Endothelial cell of umbilical vein (primary cell): Measurements from ENCODE around the gene MVK. TPM values are rescaled to one million over a fixed set of nuclear protein-coding genes. Genes with fewer than 3 reads are reported as not detected.

Source experiments
- BruUV-seq: library from RNA; stranded (reverse); fragments of 400-500 nt; replicated peaks from 2 replicates; lab custom pipeline; 2021; lab: Mats Ljungman, UMichigan
- CTCF ChIA-PET: fragments of 300-600, 350-600 bp; sonication (Branson Sonifier 250); formaldehyde crosslinking; loops from one replicate; lab custom pipeline; 2021; ENCODE audit warnings: antibody characterized with exemption, inconsistent platforms; lab: Charles Lee
- POLR2A ChIA-PET: fragments of 300-600, 350-600 bp; sonication (Branson Sonifier 250); formaldehyde crosslinking; loops from one replicate; lab custom pipeline; 2021; ENCODE audit warnings: antibody characterized with exemption, inconsistent platforms; lab: Charles Lee
- DNase-seq: peaks from one replicate; pipeline ENCODE4 v3.0.0-alpha.2; 2011; ENCODE audit warnings: low read depth, low spot score
- FAIRE-seq: peaks from 2 replicates; lab custom pipeline; 2011; peaks lifted over from hg19 to GRCh38; lab: Jason Lieb, UNC
- H2AFZ ChIP-seq: 2 replicates; pipeline ENCODE4 v1.6.0; 2012; ENCODE audit warnings: low read depth, low read length, control low read depth, inconsistent platforms
- H3K27ac ChIP-seq: 2 replicates; pipeline ENCODE4 v1.5.1; 2011; ENCODE audit warnings: low read depth, mild to moderate bottlenecking, control low read depth, low read length, moderate library complexity; ENCODE audit not compliant: insufficient read depth
- H3K27me3 ChIP-seq, 2 experiments: 2 replicates each; pipeline versions ENCODE4 v1.6.0 to v1.6.1; 2011; ENCODE audit warnings: low read length in 2 of 2, mixed read lengths in 1 of 2; ENCODE audit not compliant: control insufficient read depth in 2 of 2, insufficient read depth in 2 of 2
- H3K36me3 ChIP-seq, 2 experiments: 2 replicates in 1 of 2; 3 replicates in 1 of 2; pipeline ENCODE4 v1.5.1; 2011; ENCODE audit warnings: low read length in 2 of 2, mild to moderate bottlenecking in 1 of 2, moderate library complexity in 1 of 2; ENCODE audit not compliant: control insufficient read depth in 2 of 2, insufficient read depth in 2 of 2; ENCODE audit errors: extremely low read depth in 1 of 2
- H3K4me1 ChIP-seq: 3 replicates; pipeline ENCODE4 v1.5.1; 2011; ENCODE audit warnings: mild to moderate bottlenecking, low read length; ENCODE audit not compliant: control insufficient read depth, insufficient read depth; ENCODE audit errors: extremely low read depth
- H3K4me2 ChIP-seq: 2 replicates; pipeline ENCODE4 v1.6.1; 2011; ENCODE audit warnings: low read length, control low read depth, mixed read lengths; ENCODE audit not compliant: insufficient read depth
- H3K4me3 ChIP-seq, 3 experiments: fragments of 200-600 bp in 1 of 3; sonication (generic), shearing (Covaris generic) in 1 of 3; replicated peaks in 1 of 3; 2 replicates each; pipeline ENCODE4 v1.5.1; 2011 to 2016; ENCODE audit warnings: control low read depth in 3 of 3, low read length in 3 of 3, mild to moderate bottlenecking in 2 of 3, inconsistent platforms in 1 of 3, low read depth in 1 of 3, moderate library complexity in 1 of 3; ENCODE audit not compliant: insufficient read depth in 1 of 3
- H3K79me2 ChIP-seq: 2 replicates; pipeline ENCODE4 v1.6.0; 2012; ENCODE audit warnings: low read length, inconsistent platforms; ENCODE audit not compliant: control insufficient read depth, insufficient read depth
- H3K9ac ChIP-seq: replicated peaks from 2 replicates; pipeline ENCODE3; 2011; ENCODE audit warnings: low read length, control low read depth; ENCODE audit not compliant: insufficient read depth; ENCODE audit errors: extremely low read depth
- H3K9me1 ChIP-seq: replicated peaks from 3 replicates; pipeline ENCODE4 v1.6.0; 2011; ENCODE audit warnings: mild to moderate bottlenecking, low read length; ENCODE audit not compliant: control insufficient read depth, insufficient read depth; ENCODE audit errors: extremely low read depth
- H3K9me3 ChIP-seq: replicated peaks from 2 replicates; pipeline ENCODE4 v1.5.1; 2012; ENCODE audit warnings: low read length, inconsistent platforms; ENCODE audit not compliant: control insufficient read depth, insufficient read depth
- H4K20me1 ChIP-seq: replicated peaks from 2 replicates; pipeline ENCODE3; 2011; ENCODE audit warnings: mild to moderate bottlenecking, low read length; ENCODE audit not compliant: control insufficient read depth, insufficient read depth; ENCODE audit errors: extremely low read depth
- CTCF ChIP-seq, 2 donors: IDR thresholded peaks; 1 replicate in 1 of 2; 2 replicates in 1 of 2; pipeline ENCODE4 v1.5.1; 2011; ENCODE audit warnings: low read length in 2 of 2, mild to moderate bottlenecking in 2 of 2, moderate library complexity in 2 of 2, control low read depth in 1 of 2, inconsistent platforms in 1 of 2, low read depth in 1 of 2; ENCODE audit not compliant: insufficient read depth in 1 of 2; ENCODE audit errors: extremely low read depth in 1 of 2
- EZH2 ChIP-seq: IDR thresholded peaks from 2 replicates; pipeline ENCODE4 v1.6.1; 2012; ENCODE audit warnings: borderline replicate concordance, low read depth, mild to moderate bottlenecking, moderate library complexity, low read length, inconsistent platforms; ENCODE audit not compliant: severe bottlenecking
- FOS ChIP-seq: IDR thresholded peaks from 2 replicates; pipeline ENCODE4 v1.6.1; 2011; ENCODE audit warnings: mild to moderate bottlenecking, low read length, moderate library complexity, borderline replicate concordance; ENCODE audit not compliant: insufficient read depth
- GATA2 ChIP-seq: IDR thresholded peaks from 2 replicates; pipeline ENCODE4 v1.7.0; 2011; ENCODE audit warnings: low read depth, mild to moderate bottlenecking, moderate library complexity, mixed read lengths, low read length; ENCODE audit not compliant: insufficient read length, insufficient read depth
- JUN ChIP-seq: IDR thresholded peaks from 2 replicates; pipeline ENCODE4 v1.6.1; 2011; ENCODE audit warnings: borderline replicate concordance, low read depth; ENCODE audit not compliant: insufficient read length, insufficient read depth
- MAX ChIP-seq: IDR thresholded peaks from 2 replicates; pipeline ENCODE4 v1.6.1; 2011; ENCODE audit not compliant: insufficient read depth, insufficient read length
- MYC ChIP-seq: IDR thresholded peaks from one replicate; pipeline ENCODE4 v1.6.1; 2011; ENCODE audit warnings: mild to moderate bottlenecking, low read depth, low read length
- POLR2A ChIP-seq: IDR thresholded peaks from 2 replicates; pipeline ENCODE4 v1.6.1; 2012; ENCODE audit warnings: low read depth, mild to moderate bottlenecking, control low read depth, low read length
- POLR2AphosphoS5 ChIP-seq: IDR thresholded peaks from 2 replicates; pipeline ENCODE4 v1.6.1; 2012; ENCODE audit warnings: low read depth, mild to moderate bottlenecking, control low read depth, low read length, moderate library complexity; ENCODE audit not compliant: insufficient read depth
- dilution Hi-C: fragments of 300-500 bp; cut with MboI; formaldehyde crosslinking; loops from one replicate; pipeline ENCODE4 v1.15.0; 2019; ENCODE audit warnings: low sequenced_read_pairs; ENCODE audit not compliant: extremely low pct_ligation_motif_present
- intact Hi-C: fragments of 100-400 bp; cut with micrococcal nuclease; formaldehyde crosslinking; loops from one replicate; pipeline ENCODE4 v1.10.0; 2022
- polyA plus RNA-seq, 4 experiments: library from polyadenylated mRNA; depleted of rRNA in 3 of 4; stranded (reverse) in 3 of 4; unstranded in 1 of 4; fragments of >200 nt; gene quantifications; 2 replicates each; pipeline versions ENCODE4 v1.2.1 to v1.2.3, GENCODE V29; 2011 to 2012; ENCODE audit warnings: missing spikeins in 1 of 4
- total RNA-seq: library from RNA; stranded (reverse); gene quantifications from 2 replicates; pipeline ENCODE4 v1.2.3, GENCODE V29; 2021

The MVK gene
- total and polyA plus RNA-seq, 2 donors (not counting 3 experiments of a cell fraction or from before 2014, with no cell fraction given) = 32.6 to 42.6 TPM

- no peaks in the 10 kb centered on the region for H3K79me2 ChIP-seq
- ChIA-PET CTCF (no interaction called here), POLR2A (no interaction called here)
- H3K9me3 ChIP-seq = no peaks in the 10 kb centered on the region
- BruUV-seq = no TSS peak
- H3K4me3 ChIP-seq = no peak overlapping the region
- H3K36me3 ChIP-seq = peaks cover 0 to 28% of the 10 kb centered on the region in 2 experiments
- dilution Hi-C loops = no loop called here
- intact Hi-C loops = no loop called here
- no peak overlapping the region for H3K9ac ChIP-seq
- H3K9me1 ChIP-seq = no peaks in the 10 kb centered on the region
- no peaks in the 10 kb centered on the region for H3K27me3 ChIP-seq
- no peaks in the 10 kb centered on the region for H3K4me1 ChIP-seq
- H2AFZ ChIP-seq = no peak overlapping the region
- no peak overlapping the region for H3K27ac ChIP-seq
- no peak for DNase-seq
- no peak for TF ChIP-seq MYC
- TF ChIP-seq POLR2AphosphoS5 = no peak
- no peak for TF ChIP-seq POLR2A
- no peak for TF ChIP-seq FOS
- no peak for TF ChIP-seq EZH2
- no peak for TF ChIP-seq JUN
- no peak for TF ChIP-seq MAX
- no peak for TF ChIP-seq CTCF (IDR thresholded peaks at IDR 0.05; ENCODE audit: extremely low read depth in 1 of 2, insufficient read depth in 1 of 2, low read depth in 1 of 2, low read length in 2 of 2)
- TF ChIP-seq GATA2 = no peak
- no peaks in the 10 kb centered on the region for H4K20me1 ChIP-seq
- no peak overlapping the region for H3K4me2 ChIP-seq
- no peak for FAIRE-seq
Measured at GRCh38 chr12:109527489-109528123, 46.0 kb upstream of the MVK start.
